Mucosa of descending colon (tissue), 3 donors: ENCODE results near the gene SNX24. TPM values are rescaled to one million over a fixed set of nuclear protein-coding genes. Genes with fewer than 3 reads are reported as not detected.

Experiments used
- ATAC-seq: fragments of 200-7000 bp; cut with Tn5 transposase; one replicate; pipeline ENCODE4 v1.9.1; 2020; ENCODE audit warnings: mild to moderate bottlenecking, moderate library complexity
- DNase-seq, 3 donors: peaks; one replicate each; pipeline ENCODE4 v3.0.0-alpha.2; 2020
- H3K36me3 ChIP-seq: fragments of 200-600 bp; one replicate; pipeline ENCODE4 v1.8.0; 2021; ENCODE audit warnings: low read depth, mild to moderate bottlenecking
- H3K4me1 ChIP-seq: fragments of 200-600 bp; one replicate; pipeline ENCODE4 v1.8.0; 2021; ENCODE audit warnings: low read depth, mild to moderate bottlenecking
- H3K4me3 ChIP-seq: fragments of 200-600 bp; one replicate; pipeline ENCODE4 v1.8.0; 2021; ENCODE audit warnings: mild to moderate bottlenecking
- H3K9me3 ChIP-seq: fragments of 200-600 bp; one replicate; pipeline ENCODE4 v1.8.0; 2021; ENCODE audit warnings: mild to moderate bottlenecking
- intact Hi-C, 2 donors: fragments of 100-400 bp; cut with DNase I in 1 of 2; cut with micrococcal nuclease in 1 of 2; formaldehyde crosslinking; loops; one replicate each; pipeline versions ENCODE4 v1.11.0 to v1.11.1; 2022; cut with DNase I, micrococcal nuclease
- total RNA-seq, 3 donors: library from RNA; stranded (reverse); fragmentation: NEBNext Ultra II Directional in 2 of 3; extraction: Animal tissue kit (Norgen Biotek cat#: 25700) in 2 of 3; gene quantifications; one replicate each; pipeline versions ENCODE4 v1.2.1 to v1.2.4, GENCODE V29; 2021 to 2023
- TF ChIP-seq, protein P1 (sequence below): fragments of 200-600 bp; IDR thresholded peaks from one replicate; pipeline ENCODE4 v1.8.0; 2022; ENCODE audit warnings: antibody characterized with exemption, mild to moderate bottlenecking
- donor health status: DM: no; HTN: no; CAD: no; lungs with moderate emphysema.
- donor health status: DM: no; HTN: no; CAD: no.
- donor health status: DM: no; HTN: yes; CAD: no.

SNX24 gene
- total RNA-seq, 3 donors from 2014 or later: 15.4 to 17.5 (median 15.7) TPM

DNA sequence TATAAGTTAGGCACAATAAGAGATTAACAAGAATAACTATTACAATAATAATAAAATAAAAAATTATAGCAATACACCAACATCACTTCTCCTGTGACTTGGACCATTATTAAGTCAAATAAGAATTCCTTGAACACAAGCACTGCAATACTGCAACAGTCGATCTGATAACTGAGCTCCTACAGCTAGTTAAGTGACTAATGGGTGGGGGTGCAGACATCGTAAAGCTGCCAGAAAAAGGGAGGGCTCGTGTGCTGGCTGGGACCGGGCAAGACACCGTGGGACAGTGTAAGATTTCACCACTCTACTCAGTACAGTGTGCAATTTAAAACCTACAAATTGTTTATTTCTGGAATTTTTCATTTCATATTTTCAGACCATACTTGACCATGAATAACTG, 78.8 kb downstream of the SNX24 start:
- TF ChIP-seq, protein P1, sequence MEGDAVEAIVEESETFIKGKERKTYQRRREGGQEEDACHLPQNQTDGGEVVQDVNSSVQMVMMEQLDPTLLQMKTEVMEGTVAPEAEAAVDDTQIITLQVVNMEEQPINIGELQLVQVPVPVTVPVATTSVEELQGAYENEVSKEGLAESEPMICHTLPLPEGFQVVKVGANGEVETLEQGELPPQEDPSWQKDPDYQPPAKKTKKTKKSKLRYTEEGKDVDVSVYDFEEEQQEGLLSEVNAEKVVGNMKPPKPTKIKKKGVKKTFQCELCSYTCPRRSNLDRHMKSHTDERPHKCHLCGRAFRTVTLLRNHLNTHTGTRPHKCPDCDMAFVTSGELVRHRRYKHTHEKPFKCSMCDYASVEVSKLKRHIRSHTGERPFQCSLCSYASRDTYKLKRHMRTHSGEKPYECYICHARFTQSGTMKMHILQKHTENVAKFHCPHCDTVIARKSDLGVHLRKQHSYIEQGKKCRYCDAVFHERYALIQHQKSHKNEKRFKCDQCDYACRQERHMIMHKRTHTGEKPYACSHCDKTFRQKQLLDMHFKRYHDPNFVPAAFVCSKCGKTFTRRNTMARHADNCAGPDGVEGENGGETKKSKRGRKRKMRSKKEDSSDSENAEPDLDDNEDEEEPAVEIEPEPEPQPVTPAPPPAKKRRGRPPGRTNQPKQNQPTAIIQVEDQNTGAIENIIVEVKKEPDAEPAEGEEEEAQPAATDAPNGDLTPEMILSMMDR: no peak
- no peak for DNase-seq
- H3K4me1 ChIP-seq: no peaks in the 10 kb centered on the region
- no peaks in the 10 kb centered on the region for H3K9me3 ChIP-seq
- intact Hi-C loops: no loop called here
- no peak overlapping the region for H3K4me3 ChIP-seq
- ATAC-seq: no peak
- no peaks in the 10 kb centered on the region for H3K36me3 ChIP-seq

DNA sequence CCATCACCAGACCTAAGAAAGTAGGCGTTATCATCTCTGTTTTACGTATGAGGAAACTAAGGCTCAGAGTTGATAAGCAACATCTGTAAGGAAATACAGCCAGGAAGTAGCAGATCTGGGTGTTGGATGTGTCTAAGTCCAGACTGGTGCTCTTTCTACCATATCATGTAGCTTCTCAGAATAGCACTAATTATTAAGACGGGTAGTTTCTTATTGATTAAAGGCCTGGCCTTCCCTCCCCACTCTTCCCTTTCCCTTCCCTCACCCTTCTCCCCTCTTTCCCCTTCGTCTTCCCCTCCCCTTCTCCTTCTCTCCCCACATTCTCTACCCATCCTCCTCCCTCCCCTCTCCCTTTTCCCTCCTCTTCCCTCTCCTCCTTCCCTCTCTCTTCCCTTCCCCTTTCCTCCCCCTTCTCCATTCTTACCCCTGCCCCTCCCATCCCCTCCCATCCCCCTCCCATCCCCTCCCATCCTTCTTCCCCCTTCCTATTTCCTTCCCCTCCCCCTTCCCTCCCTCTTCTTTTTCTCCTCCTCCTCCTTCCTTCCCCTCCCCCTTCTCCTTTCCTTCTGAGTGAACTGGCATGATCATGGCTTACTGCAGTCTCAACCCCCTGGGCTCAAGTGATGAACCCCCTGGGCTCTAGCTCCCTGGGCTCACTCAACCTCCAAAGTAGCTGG, 79.4 kb downstream of the SNX24 start:
- TF ChIP-seq, protein P1: no peak
- H3K4me1 ChIP-seq: no peaks in the 10 kb centered on the region
- peak; percentile 31 for ATAC-seq
- no peaks in the 10 kb centered on the region for H3K9me3 ChIP-seq
- intact Hi-C loops: no loop called here
- H3K36me3 ChIP-seq: no peaks in the 10 kb centered on the region
- H3K4me3 ChIP-seq: no peak overlapping the region
- DNase-seq: no peak

DNA sequence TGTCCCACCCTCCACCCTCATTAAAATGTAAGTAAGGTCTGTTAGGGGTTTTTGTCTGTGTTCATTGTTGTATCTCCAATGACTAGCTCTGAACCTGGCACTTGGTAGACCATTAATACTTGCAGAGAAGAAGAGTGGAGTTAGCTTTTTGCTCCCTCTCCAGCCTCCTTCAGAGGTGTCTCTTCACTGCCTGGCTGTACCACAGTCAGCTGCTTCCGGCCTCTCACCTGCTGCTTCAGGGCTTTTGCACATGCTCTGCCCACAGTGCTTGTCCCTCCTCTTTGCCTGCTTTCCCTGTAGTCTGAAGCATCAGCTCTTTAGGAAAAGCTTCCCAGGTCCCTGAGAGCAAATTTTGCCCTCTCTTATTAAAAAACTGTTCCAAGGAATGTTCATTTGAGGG, 83.6 kb downstream of the SNX24 start:
- no peaks in the 10 kb centered on the region for H3K4me1 ChIP-seq
- no peak for ATAC-seq
- TF ChIP-seq, protein P1: no peak
- H3K4me3 ChIP-seq: no peak overlapping the region
- no peaks in the 10 kb centered on the region for H3K36me3 ChIP-seq
- intact Hi-C loops: no loop called here
- no peak for DNase-seq
- H3K9me3 ChIP-seq: no peaks in the 10 kb centered on the region

DNA sequence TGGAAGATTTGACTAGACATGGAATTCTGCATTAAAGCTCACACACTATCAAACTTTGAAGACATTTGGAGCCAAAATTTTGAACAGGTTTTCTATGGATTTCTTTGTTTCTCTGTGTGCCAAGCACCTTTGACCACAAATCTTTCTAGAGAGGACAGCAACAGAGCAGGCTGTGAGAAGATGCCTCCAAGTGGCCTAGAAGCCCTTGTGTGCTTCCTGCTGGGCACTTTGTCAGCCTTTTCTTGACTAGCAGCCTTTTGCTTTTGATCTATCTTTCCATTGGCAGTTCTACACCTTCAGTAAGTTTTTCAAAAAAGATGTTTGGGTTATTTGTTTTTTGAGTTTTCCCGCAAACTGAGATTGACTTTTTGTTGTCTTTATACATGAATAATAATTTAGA, 84.6 kb downstream of the SNX24 start:
- TF ChIP-seq, protein P1: no peak
- Histone ChIP-seq H3K36me3 (no peaks in the 10 kb centered on the region), H3K4me3 (no peak overlapping the region), H3K4me1 (no peaks in the 10 kb centered on the region), H3K9me3 (no peaks in the 10 kb centered on the region)
- no peak for ATAC-seq
- no peak for DNase-seq
- intact Hi-C loops: no loop called here

DNA sequence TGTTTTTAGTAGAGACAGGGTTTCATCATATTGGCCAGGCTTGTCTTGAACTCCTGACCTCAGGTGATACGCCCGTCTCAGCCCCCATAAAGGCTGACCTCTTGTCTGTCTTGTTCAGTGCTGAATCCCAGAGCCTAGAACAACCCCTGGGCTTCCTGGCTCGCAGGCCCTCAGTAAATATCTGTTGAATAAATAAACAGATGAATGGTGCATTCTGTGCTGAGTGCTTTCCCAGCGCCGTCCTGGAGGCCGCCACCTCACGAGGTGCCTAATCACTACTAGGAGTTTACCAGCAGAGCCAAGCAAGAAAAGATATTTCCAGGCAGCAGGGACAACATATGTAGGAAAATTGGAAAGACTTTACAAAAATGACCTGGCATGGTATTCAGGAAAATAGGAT, 88.5 kb downstream of the SNX24 start:
- TF ChIP-seq, protein P1: no peak
- intact Hi-C loops: no loop called here

DNA sequence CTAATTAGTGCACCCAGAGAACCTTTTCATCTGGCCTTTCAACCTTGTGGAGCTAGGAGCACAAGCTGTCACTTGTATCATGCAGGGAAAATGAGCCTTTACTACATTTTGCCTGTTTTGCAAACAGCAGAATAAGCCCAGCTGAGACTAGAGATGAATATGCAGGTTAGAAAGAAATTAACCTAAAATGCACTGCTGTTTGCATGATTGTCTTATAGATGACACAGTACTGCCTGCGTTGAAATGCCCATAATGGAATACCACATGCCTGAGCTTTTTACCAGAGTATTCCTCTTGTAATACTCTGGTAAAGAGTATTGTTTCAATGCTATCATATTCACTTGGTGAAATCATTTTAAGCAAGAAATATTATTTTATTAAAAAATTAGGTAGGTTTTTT, 90.7 kb downstream of the SNX24 start:
- Histone ChIP-seq H3K36me3 (no peaks in the 10 kb centered on the region), H3K4me1 (no peaks in the 10 kb centered on the region), H3K9me3 (no peaks in the 10 kb centered on the region), H3K4me3 (no peak overlapping the region)
- intact Hi-C loops: no loop called here
- TF ChIP-seq, protein P1: no peak
- ATAC-seq (no peak), DNase-seq (no peak)

More for the DNA sequence above, 88.5 kb downstream of the SNX24 start:
- Histone ChIP-seq H3K36me3 (no peaks in the 10 kb centered on the region), H3K4me3 (no peak overlapping the region), H3K9me3 (no peaks in the 10 kb centered on the region), H3K4me1 (no peaks in the 10 kb centered on the region)
- DNase-seq (no peak), ATAC-seq (no peak)
